Measurements from ENCODE around the gene COL6A2.
"Not testable (repeated sequence)": the region's sequence is repeated elsewhere in the genome, so short reads cannot be mapped to it uniquely, and the experiment has no call there.

COL6A2 gene

DNA sequence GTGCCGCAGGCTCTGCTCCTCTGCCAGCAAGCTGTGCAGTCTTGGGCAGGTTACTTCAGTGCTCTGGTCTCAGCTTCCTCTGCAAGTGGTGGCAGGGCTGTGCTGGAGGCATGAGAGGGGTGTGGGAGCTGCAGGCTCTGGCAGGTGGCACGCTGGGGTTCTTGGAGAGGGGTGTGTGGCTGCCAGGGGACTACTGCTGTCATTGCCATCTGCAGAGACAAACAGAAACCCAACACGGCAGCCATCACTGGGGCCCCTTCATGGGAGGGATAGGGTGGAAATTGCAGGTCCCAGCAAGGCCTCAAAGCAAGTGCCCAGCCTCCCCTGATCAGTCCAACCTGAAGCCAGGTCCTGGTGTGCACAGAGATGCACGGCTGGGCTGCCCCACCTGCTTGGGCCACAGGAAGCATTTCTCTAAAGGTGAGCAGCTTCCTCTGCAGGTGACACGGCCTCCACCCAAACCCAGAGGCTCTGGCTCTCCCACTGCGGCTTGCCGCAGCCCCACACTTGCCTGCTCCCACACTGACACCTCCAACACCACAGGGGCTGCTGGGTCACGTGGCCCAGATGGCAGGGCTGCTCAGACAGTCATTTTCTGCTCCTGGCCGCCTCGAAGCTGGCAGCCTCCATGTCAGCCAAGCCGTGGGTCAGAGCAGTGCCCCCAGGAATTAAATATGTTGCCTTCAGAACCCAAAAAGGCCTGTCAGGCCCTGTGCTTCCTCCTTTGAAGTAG is 4.1 kb upstream of the COL6A2 start:
- no peak for DNase-seq (ENCODE audit: low read depth in 2 of 2)

DNA sequence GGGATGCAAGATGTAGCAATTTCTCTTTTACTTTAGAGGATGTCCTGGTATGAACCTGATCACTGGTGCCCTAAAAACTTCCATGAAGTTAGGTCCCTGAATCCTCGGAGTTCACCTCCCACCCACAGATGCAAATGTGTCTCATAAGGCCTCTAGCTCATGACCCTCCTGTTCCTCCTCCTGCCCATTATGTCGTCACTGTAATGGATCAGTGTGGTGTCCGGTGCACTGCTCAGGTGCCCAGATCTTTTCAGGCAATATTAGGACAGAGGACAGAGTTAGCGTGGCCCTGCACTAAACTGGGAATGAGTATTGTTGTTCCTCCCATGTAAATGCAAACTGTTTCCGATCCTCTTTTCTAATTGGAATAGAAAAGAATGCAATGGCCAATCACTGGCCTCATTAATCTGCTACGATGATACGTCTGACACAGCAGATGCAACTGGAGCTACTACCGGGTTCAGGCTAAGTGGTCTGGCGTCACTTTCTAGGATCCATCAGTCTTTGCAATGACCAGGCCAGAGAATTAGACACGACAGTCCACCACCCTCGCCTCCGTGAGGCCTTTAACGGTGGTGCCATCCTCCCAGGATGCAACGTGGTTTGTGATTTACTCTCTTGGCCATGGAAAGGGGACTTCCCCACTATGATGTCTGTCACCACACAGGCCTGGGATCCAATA is 3.4 kb upstream of the COL6A2 start:
- DNase-seq (ENCODE audit: low read depth in 2 of 2): no peak

DNA sequence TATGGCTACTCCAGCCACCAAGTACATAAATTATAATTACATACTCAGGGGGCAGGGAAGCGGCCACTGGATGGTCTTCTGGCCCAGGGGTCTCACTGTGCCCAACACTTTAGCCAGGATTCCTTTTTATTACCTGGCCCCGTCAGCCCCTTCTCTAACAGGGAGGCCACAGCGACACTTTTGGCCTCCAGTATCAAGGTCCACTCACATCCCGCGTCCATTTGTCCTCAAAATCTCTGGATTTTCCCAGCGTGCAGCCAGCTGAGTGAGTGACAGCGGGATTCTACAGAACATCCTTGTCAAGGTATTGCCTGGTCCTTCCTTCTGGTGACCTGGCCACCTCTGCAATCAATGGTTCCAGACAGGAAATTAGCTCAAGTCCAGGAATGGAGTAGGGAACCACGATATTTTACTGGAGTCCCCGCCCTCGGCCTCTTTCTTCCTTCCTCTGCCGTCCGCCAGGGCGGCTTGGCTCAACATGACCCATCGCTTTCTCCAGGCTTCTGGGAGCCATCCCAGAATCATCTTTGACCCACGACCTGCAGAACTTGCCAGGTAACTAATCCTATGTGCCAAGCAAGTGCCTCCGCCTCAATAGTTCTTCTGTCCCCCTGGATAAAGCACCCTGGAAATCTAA is 2.7 kb upstream of the COL6A2 start:
- no peak for DNase-seq (ENCODE audit: low read depth in 2 of 2)

DNA sequence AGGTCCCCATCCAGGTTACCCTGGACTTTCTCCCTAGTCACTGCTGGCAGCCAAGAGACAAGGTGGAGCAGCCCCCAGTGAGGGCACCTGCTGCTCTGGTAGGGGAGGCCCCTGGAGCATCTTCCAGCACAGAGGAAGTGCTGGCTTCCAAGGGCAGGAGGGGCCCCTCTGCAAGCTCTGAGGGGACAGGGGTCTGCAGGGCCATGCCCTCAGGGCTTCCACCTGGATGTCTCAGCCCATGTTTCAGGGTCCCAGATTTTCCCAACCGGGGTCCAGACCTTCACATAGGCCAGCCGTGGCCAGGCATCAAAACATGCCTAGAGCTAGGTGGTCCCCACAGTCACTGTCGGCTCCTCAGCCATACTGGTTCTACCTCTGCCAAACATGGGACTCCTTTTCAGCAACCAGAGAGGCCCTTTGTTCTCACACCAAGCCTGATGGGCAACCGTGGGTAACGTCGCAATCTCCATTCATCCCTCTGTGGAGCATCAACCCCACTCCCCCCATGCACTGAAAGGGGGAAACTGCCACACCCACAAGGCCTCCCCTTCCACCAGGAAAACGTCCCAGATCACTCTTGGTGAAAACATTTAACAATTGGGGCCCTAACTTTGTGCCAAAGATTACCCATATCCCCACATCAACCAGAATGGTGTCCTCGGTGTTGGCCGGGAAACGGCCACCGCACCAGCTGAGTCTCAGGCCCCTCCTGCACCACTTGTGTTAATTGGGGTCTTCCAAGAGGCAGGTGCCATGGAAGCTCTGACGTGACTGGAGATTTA is 1.9 kb upstream of the COL6A2 start:
- no peak for DNase-seq (ENCODE audit: low read depth in 2 of 2)

DNA sequence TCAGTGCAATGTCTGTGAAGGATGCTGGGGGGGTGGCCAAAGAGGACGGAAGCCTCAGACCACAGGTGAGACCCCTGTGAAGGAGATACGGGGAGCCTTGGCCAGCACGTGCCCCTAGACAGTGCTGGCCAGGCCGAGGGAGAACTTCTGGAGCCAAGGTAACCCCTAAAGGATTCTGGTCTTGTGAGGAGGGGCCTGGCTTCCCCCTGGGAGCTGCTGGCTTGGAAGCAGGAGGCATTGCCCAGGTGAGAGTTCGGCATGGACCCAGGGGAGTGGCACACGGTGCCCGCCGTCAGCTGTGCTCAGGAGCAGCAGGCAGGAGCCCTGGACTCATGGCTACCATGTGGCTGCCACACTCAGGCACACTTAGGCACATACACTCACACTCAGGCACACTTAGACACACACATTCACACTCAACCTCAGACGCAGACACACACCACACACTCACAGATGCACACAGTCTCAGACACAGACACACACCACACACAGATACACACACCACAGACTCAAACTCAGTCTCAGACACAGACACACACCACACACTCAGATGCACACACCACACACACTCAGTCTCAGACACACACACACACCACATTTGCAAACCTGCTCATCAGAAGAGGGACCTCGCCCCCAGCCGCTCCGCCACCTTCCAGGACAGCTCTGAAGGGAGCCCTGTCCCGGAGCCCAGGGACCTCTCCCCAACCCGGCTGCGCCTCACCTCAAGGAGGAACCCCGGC is 1.1 kb upstream of the COL6A2 start:
- DNase-seq (ENCODE audit: low read depth in 2 of 2): no peak

DNA sequence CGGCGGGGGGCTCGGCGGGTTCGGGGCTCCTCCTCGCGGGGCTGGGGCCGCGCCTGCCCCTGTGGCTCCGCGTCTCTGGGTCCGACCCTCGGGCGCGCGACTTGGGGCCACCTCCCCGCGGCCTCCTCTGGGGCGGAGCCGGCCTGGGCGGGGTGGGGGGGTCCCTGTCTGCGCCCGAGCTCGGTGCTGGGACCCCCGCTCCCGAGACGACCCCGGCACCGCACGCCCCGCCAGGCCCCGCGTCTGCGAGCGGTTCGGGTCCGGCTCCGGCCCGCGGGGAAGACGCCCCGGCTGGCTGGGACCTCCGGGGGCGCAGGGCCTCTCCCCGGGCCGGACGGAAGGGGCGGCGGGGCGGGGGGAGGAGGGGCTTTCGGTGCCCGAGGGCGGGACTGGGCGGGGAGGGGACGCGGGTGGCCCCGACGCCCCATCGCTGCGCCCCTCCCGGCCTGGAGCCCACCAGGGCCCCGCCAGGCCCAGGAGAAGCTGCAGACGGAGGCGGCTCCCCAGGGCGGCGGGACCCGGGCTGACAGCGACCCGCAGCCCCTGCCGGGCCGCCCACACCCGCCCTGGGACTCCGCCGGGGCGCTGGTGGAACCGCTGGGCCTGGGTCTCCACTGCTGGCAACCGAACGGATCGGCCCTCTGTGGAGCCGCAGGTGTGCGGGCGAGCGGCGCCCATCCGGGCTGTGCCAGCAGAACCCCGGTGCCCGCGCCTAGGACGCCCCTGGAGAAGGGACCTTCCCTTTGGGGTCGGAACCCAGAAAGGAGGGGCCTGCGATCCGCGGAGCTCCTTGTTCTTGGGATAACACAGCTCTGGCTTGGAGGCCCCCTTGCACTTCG is 610 bp downstream of the COL6A2 start:
- no peak for DNase-seq (ENCODE audit: low read depth in 2 of 2)

DNA sequence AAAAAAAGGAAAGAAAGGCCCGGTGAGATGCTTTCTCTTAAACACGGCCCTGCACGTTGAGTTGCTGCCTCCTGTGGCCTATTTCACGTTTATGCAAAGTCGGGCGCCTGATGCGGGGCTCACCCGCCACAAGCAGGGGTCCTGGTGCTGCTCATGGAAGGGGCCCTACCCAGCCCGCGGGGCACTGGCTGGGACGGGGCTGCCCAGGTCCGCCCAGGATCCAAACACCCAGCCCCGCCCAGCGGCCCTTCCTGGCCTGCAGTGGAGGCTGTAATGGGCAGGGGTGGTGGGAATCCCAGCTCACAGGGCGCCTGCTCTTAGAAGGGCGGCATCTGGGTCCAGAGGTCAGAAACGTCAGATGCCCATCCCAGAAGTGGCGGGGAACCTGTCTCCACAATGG is 1.6 kb downstream of the COL6A2 start:
- no peak for DNase-seq (ENCODE audit: low read depth in 2 of 2)

DNA sequence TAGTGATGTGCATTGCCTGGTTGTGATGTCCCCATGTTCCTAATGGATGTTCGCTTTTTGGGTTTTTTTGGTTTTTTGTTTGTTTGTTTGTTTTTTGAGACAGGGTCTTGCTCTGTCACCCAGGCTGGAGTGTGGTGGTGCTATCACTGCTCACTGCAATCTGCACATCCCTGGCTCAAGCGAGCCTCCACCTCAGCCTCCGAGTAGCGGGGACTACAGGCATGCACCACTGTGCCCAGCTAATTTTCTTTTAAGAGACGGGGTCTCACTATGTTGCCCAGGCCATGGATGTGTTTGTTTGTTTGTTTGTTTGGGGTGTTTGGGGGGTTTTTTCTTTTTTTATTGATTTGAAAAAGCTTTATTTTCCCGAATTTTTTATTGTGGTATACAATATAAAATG is 2.1 kb downstream of the COL6A2 start:
- no peak for DNase-seq (ENCODE audit: low read depth in 2 of 2)

DNA sequence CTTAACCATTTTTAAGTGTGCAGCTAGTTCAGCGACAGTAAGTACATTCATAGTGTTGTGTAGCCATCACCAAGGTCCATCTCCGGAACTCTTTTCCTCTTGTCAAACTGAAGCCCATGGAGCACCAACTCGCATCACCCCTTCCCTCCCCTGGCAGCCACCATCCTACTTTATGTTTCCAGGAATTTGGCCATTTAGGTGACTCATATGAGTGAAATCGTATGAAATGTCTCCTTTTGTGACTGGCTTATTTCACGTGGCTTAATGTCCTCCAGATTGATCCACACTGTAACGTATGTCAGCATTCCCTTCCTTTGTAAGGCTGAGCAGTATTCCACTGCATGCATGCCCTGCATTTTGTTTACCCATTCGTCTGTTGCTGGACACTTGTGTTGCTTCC is 2.5 kb downstream of the COL6A2 start:
- DNase-seq (ENCODE audit: low read depth in 2 of 2): no peak

DNA sequence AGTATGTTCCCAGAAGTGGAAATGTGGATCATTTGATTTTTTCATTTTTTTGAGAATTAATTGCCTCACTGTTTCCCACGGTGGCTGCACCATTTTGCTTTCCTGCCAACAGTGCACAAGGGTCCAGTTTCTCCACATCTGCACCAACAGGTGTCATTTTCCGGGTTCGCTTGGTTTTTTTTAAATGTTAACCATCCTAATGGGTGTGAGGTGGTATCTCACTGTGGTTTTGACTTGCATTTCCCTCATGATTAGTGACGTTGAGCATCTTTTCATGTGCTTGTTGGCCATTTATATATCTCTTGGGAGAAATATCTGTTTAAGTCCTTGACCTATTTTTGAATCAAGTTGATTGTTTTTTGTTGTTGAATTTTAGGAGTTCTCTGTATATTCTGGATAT is 3.0 kb downstream of the COL6A2 start:
- no peak for DNase-seq (ENCODE audit: low read depth in 2 of 2)

DNA sequence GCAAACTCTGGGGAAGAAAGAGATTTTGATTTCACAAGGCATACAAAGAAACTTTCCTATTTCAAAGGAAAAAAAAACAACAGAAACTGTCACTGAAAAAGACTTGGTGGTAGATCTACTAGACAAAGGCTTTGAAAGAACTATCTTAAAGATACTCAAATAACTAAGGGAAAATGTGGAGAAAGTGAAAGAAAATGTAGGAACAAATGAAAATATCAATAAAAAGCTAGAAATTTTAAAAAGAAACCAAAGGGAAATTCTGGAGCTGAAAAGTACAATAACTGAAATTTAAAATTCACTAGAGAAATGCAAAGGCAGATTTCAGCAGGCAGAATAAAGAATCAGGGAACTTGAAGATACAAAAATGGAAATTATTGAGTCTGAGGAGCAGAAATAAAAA is 6.2 kb downstream of the COL6A2 start:
- no peak for DNase-seq (ENCODE audit: low read depth in 2 of 2)

DNA sequence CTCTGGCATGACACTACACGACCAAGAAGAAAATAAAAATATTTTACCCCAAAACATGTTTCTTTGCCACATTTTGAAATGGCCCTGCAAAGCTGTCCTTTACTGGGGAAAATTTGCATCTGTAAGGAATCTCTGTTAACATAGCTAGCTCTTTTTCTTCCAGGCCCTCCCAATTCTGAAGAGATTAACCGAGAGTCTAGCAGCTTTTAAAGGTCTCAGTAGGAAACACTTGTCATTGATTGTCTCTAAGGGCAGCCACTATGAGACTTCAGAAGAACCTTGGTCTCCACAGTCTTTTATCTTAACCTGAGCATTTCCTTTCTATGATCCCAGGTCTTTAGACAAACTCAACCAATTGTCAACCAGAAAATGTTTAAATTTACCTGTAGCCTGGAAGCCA is 9.5 kb downstream of the COL6A2 start:
- not testable (repeated sequence) for DNase-seq (ENCODE audit: low read depth in 2 of 2)

DNA sequence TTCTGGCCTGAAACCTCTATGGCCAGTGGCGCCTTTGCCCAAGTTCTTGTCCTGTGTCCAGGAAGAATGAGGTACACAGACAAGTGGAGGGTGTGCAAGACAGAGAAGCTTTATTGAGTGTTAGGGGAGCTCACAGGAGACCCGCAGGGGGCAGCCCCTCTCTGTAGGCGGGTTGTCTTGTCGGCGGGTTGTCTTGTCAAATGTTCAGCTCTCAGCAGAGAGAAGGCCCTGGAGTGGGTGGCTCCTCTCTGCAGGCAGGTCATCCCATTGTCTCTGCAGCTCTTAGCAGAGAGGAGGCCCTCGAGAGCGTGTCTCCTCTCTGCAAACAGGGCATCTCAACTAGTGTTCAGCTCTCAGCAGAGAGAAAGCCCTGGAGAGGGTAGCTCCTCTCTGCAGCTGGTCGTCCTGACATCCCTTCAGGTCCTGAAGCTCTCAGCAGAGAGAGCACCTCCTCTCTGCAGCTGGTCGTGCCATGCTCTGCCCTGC is 11.0 kb downstream of the COL6A2 start:
- no peak for DNase-seq (ENCODE audit: low read depth in 2 of 2)

DNA sequence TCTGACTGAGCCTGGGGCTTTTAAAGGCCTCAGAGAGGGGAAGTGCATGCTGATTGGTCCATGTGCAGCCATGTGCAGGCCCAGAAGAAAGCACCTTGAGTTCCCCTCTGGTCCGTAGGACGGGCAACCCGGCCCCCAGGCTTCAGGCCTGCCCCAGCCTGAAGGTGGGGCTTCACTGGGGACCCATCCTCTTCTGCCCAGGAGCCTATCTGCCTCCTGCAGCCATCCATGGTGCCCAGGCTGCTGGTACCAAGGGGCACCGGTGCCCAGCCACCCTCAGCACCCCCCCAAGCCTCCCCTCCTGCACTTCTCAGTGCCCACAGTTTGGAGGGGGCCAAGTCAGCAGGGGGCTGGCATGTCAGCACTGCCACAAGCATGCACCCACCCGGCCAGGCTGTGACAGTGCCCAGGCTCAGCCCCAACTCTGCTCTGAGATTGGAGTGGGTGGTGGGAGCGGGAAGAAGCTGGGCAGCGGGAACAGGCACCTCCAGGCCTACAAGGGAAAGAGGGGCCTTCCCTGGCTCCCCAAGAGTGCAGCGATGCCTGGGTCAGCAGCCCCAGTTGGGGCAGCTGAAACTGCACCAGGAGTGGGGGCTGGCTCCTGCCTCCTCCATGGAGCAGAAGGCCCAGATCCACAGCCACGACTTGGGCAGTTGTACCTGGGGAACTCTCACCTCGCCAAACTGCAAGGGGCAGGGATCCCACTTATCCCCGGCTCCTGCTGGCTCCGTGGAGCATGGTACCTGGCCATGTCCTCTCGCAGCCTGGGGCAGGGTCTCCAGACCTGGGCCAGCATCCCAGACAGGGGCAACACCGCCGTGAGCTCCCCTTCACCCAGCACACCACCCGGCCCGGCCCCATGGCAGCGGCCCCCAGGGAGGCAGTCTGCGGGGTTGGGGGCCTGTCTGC is 11.7 kb downstream of the COL6A2 start:
- no peak for DNase-seq (ENCODE audit: low read depth in 2 of 2)

DNA sequence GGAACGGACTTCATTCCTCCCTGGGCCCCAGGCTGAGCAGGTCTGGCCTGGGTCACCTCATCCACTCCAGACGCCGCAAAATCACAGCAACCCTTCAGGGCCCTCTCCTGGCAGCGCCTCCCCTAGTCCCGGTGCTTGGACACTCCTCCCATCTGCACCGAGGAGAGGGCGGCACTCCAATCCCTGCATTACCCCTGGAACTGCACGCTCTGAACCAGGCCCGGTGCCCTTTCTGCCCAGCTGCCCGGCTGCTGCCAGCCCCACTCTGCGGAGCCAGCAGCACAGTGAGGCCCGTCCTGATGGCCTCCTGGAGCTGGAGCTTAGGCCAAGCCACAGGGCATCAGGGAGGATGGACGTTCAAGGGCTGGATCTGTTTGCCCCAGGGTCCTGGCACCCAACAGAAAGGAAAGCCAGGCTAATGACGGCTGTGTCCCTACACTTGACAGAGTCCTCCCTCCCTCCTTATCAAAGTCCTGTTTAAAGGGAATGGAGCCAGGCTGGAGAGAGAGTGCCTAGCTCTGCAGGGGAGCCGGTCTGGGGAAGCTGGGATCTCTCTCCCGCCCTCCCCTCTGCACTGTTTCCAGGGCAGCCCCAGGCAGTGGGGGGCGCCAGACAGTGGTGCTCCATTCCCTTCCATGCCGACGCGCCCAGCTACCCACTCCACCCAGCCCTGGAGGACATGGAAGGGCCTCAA is 12.7 kb downstream of the COL6A2 start:
- DNase-seq (ENCODE audit: low read depth in 2 of 2): no peak

DNA sequence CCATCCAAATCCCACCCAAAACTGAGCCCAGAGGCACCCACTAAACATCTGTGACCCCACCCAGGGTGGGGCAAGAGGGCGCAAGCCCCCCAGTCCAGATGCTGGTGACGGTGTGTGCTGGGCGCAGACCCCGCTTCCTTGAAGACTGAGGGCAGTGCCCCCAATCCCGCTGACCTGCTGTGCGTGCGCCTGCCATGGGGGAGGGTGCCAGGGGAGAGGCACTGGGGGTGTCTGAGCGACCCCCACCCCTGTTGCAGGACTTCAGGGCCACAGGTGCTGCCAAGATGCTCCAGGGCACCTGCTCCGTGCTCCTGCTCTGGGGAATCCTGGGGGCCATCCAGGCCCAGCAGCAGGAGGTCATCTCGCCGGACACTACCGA is 13.3 kb downstream of the COL6A2 start:
- DNase-seq (ENCODE audit: low read depth in 2 of 2): no peak

DNA sequence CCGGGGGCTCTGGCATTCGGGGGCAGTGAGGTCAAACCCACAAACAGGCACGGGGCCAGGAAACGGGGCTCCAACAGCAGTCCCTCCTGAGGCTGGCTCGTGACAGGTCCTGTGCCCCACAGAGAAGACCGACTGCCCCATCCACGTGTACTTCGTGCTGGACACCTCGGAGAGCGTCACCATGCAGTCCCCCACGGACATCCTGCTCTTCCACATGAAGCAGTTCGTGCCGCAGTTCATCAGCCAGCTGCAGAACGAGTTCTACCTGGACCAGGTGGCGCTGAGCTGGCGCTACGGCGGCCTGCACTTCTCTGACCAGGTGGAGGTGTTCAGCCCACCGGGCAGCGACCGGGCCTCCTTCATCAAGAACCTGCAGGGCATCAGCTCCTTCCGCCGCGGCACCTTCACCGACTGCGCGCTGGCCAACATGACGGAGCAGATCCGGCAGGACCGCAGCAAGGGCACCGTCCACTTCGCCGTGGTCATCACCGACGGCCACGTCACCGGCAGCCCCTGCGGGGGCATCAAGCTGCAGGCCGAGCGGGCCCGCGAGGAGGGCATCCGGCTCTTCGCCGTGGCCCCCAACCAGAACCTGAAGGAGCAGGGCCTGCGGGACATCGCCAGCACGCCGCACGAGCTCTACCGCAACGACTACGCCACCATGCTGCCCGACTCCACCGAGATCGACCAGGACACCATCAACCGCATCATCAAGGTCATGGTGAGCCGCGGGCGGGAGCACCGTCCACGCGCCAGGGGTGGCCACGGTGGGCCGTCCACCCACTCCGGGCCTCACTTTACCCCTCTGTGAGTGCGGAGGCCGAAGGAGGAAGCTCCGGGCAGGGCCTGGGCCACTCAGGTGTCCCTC is 14.2 kb downstream of the COL6A2 start:
- no peak for DNase-seq (ENCODE audit: low read depth in 2 of 2)

DNA sequence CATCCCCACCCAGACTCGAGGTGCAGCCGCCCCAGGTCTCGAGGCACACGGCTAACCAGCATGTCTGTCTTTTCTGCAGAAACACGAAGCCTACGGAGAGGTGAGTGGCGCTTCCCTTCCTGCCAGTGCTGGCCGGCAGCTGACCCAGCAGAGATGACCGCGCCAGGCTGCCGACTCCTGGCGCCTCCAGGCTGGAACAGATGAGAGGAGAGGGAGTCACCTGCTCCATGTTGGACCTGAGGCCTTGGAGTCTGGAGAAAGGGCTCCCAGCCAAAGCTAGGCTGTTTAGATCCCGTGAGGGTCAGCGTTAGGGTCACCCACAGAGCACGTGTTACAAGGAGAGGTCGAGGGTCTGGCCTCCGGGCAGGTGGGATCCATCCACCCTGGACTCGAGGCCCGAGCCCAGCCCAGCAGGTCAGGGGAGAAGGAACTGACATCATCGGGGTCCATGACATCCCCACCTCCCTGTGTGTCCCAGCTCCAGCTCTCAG is 14.9 kb downstream of the COL6A2 start:
- DNase-seq (ENCODE audit: low read depth in 2 of 2): no peak
